Keratinocyte (primary cell): ENCODE results near the gene METTL25B.

Experiments used
- EZH2 ChIP-seq: IDR thresholded peaks from one replicate; pipeline ENCODE4 v1.6.1; 2012; ENCODE audit warnings: inconsistent platforms, mild to moderate bottlenecking, low read length, moderate library complexity
- TF ChIP-seq, protein P1 (sequence below), 3 experiments: IDR thresholded peaks in 1 of 3; conservative IDR thresholded peaks in 1 of 3; optimal IDR thresholded peaks in 1 of 3; 2 replicates in 2 of 3; 3 replicates in 1 of 3; pipeline versions ENCODE3 to v1.5.1; 2011; ENCODE audit warnings: low read length in 3 of 3, mild to moderate bottlenecking in 3 of 3, moderate library complexity in 2 of 3, control low read depth in 1 of 3, inconsistent platforms in 1 of 3; ENCODE audit not compliant: insufficient read depth in 2 of 3; ENCODE audit errors: extremely low read depth in 1 of 3

DNA sequence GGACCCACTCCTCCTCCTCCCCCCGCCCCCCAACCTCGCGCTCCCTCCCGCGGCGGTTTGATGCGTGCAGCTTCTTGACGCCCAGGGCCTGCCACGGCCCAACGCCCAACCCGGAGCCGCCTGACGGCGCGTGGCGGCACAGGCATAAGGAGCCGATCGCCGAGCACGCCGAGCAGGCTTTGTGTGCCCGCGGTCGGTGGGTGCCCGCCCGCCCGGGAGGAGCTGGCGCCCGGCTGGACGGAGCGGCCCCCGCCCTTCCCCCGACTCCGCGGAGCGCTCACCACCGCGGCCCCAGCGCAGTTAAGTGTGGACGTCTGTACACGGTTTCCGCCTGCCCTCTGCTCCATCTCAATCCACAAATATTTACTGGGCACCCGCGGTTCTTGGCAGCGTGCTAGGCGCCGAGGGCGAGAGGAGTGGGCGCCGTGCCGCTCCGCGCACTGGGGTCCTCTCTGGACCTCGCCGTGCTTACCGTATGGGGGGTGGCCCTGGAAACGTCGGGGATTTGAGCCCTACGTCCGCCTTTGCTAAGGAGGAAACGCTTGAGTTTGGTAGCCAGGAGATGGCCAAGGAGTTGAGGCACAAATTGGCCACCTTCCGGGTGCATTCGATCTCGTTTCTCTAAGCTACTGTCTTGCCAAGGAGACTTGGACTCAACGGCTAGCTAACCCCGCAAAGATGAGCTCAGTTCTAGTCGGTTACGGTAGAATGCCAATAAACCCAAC, 23.6 kb downstream of the METTL25B start:
- TF ChIP-seq, protein P1, sequence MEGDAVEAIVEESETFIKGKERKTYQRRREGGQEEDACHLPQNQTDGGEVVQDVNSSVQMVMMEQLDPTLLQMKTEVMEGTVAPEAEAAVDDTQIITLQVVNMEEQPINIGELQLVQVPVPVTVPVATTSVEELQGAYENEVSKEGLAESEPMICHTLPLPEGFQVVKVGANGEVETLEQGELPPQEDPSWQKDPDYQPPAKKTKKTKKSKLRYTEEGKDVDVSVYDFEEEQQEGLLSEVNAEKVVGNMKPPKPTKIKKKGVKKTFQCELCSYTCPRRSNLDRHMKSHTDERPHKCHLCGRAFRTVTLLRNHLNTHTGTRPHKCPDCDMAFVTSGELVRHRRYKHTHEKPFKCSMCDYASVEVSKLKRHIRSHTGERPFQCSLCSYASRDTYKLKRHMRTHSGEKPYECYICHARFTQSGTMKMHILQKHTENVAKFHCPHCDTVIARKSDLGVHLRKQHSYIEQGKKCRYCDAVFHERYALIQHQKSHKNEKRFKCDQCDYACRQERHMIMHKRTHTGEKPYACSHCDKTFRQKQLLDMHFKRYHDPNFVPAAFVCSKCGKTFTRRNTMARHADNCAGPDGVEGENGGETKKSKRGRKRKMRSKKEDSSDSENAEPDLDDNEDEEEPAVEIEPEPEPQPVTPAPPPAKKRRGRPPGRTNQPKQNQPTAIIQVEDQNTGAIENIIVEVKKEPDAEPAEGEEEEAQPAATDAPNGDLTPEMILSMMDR (optimal IDR thresholded peaks at IDR 0.05 in 1 of 3, IDR thresholded peaks at IDR 0.05 in 1 of 3, conservative IDR thresholded peaks at IDR 0.05 in 1 of 3; ENCODE audit: extremely low read depth in 1 of 3, insufficient read depth in 2 of 3, low read length in 3 of 3) = peak in 1 of 3 experiments; percentile 21
- no peak for TF ChIP-seq EZH2
